Measurements from ENCODE around the gene RUFY1. TPM values are rescaled to one million over a fixed set of nuclear protein-coding genes. Genes with fewer than 3 reads are reported as not detected.
"Not testable (repeated sequence)": the region's sequence is repeated elsewhere in the genome, so short reads cannot be mapped to it uniquely, and the experiment has no call there.

RUFY1 gene
- total and polyA plus RNA-seq, 12 donors = 17.0 to 38.3 (median 21.4) TPM

GRCh38 chr5:179516221-179516620, 34.1 kb upstream of the RUFY1 start:
- Histone ChIP-seq H3K27ac (no peak overlapping the region), H3K9me3 (peaks cover 0 to 7% (median 0%) of the 10 kb centered on the region in 11 donors), H3K36me3 (no peaks in the 10 kb centered on the region), H3K4me1 (no peaks in the 10 kb centered on the region), H3K27me3 (peaks cover 0 to 28% (median 10%) of the 10 kb centered on the region in 7 donors), H3K4me3 (no peak overlapping the region)
- WGBS, 2 donors = 77 to 88% methylated on average over 9 of the region's 9 CpGs
- TF ChIP-seq CTCF (IDR thresholded peaks at IDR 0.05) = no peak
- no peak for DNase-seq
- ATAC-seq = no peak
- intact Hi-C loops (cut with DNase I) = loop anchor here in 1 of 10 donors (10.0 kb wide), 1 partner anchor 1561 kb away; no protein-coding TSS in a partner anchor

- peaks cover 0 to 12% (median 0%) of the 10 kb centered on the region in 11 donors for H3K9me3 ChIP-seq
- H3K27ac ChIP-seq, H3K36me3 ChIP-seq, H3K4me3 ChIP-seq, H3K4me1 ChIP-seq, DNase-seq, ATAC-seq: not testable (repeated sequence)
- peaks cover 0 to 25% (median 8%) of the 10 kb centered on the region in 7 donors for H3K27me3 ChIP-seq
- intact Hi-C loops (cut with DNase I) = loop anchor here in 1 of 10 donors (10.0 kb wide), 1 partner anchor 1563 kb away; no protein-coding TSS in a partner anchor
- 39 to 45% methylated on average over 2 to 3 of the region's 7 CpGs for WGBS, 2 donors
Measured at GRCh38 chr5:179517746-179518145, 32.6 kb upstream of the RUFY1 start.

DNA sequence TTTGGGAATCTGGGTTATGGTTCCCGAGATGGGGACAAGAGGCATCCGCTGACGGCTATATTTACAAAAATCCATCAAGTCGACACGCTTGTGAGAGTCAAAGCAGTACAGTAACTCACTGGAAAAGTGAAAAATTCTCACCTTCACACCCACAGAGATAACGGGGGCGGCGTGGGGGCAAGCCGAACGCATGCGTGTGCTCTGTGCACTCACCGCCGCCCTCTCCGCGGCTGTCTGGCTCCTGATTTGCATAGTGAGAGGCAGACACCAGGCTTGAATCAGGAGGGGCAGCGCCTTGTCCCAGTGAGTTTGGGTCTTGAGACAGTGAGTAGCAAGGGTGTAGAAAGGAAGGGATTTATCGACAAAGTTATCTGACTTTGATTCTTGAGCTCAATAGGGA, 32.0 kb upstream of the RUFY1 start:
- not testable (repeated sequence) for ATAC-seq, H3K4me1 ChIP-seq, DNase-seq, H3K27ac ChIP-seq, H3K36me3 ChIP-seq, H3K4me3 ChIP-seq
- peaks cover 0 to 24% (median 8%) of the 10 kb centered on the region in 7 donors for H3K27me3 ChIP-seq
- H3K9me3 ChIP-seq = peaks cover 0 to 12% (median 0%) of the 10 kb centered on the region in 11 donors
- WGBS, 2 donors = 52 to 56% methylated on average over 11 to 14 of the region's 17 CpGs
- intact Hi-C loops (cut with DNase I) = loop anchor here in 1 of 10 donors (10.0 kb wide), 1 partner anchor 1564 kb away; no protein-coding TSS in a partner anchor

- Histone ChIP-seq H3K27me3 (peaks cover 0 to 19% (median 7%) of the 10 kb centered on the region in 7 donors), H3K9me3 (peaks cover 0 to 12% (median 0%) of the 10 kb centered on the region in 11 donors)
- not testable (repeated sequence) for H3K4me3 ChIP-seq, ATAC-seq, H3K27ac ChIP-seq, DNase-seq, H3K4me1 ChIP-seq, H3K36me3 ChIP-seq
- TF ChIP-seq CTCF (IDR thresholded peaks at IDR 0.05) = peak in 3 of 9 donors; percentile 11 to 17 (median 13)
- 61 to 64% methylated on average over 14 of the region's 15 CpGs for WGBS, 2 donors
- intact Hi-C loops (cut with DNase I) = loop anchor here in 1 of 10 donors (10.0 kb wide), 1 partner anchor 1565 kb away; no protein-coding TSS in a partner anchor
Measured at GRCh38 chr5:179519416-179520070, 30.8 kb upstream of the RUFY1 start.

- H3K36me3 ChIP-seq; H3K4me1 ChIP-seq; DNase-seq; intact Hi-C loops (cut with DNase I); H3K27ac ChIP-seq; ATAC-seq; H3K27me3 ChIP-seq; H3K4me3 ChIP-seq: not testable (repeated sequence)
- 61 to 76% methylated on average over 4 of the region's 5 CpGs for WGBS, 2 donors
- peaks cover 0 to 12% (median 0%) of the 10 kb centered on the region in 11 donors for H3K9me3 ChIP-seq
Measured at GRCh38 chr5:179522107-179522506, 28.2 kb upstream of the RUFY1 start.

DNA sequence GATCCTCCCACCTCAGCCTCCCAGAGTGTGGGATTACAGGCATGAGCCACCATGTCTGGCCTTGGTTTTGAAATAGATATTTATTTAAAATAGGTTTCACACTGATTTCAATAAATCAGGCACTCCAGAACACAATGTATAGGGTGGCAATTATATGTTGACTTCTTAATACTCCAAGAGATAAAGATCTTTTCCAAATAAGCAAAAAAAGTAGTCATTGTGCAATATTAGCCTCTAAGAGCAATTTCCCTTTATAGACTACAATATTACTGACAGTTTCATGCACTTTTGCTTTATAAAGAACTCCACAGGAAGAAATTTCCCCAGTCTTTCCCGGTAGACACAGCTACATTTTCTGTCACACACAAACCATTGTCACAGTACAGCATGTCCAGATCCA, 23.4 kb upstream of the RUFY1 start:
- WGBS, 2 donors = 38 to 60% methylated on average over 1 of the region's 1 CpG
- H3K36me3 ChIP-seq = no peaks in the 10 kb centered on the region
- DNase-seq = no peak
- H3K4me3 ChIP-seq = no peak overlapping the region
- intact Hi-C loops (cut with DNase I) = no loop called here
- TF ChIP-seq CTCF (IDR thresholded peaks at IDR 0.05) = no peak
- peaks cover 0 to 9% (median 0%) of the 10 kb centered on the region in 7 donors for H3K27me3 ChIP-seq
- ATAC-seq = no peak
- H3K27ac ChIP-seq = no peak overlapping the region
- peaks cover 0 to 17% (median 4%) of the 10 kb centered on the region in 9 donors for H3K4me1 ChIP-seq
- H3K9me3 ChIP-seq = no peaks in the 10 kb centered on the region
